WTC11 (cell line): Measurements from ENCODE around the gene EDAR. TPM values are rescaled to one million over a fixed set of nuclear protein-coding genes. Genes with fewer than 3 reads are reported as not detected.

ENCODE experiments used
- AR ChIP-seq: fragments of 250-450 bp; sonication (Bioruptor Pico); IDR thresholded peaks from 2 replicates; pipeline ENCODE4 v1.9.0; 2021; ENCODE audit warnings: mild to moderate bottlenecking
- ARID4B ChIP-seq: sonication (generic); formaldehyde crosslinking; IDR thresholded peaks from 2 replicates; pipeline ENCODE4 v1.8.0; 2023; ENCODE audit warnings: missing genetic modification reagents, mild to moderate bottlenecking, borderline replicate concordance
- ATF3 ChIP-seq: sonication (generic); formaldehyde crosslinking; conservative IDR thresholded peaks from 2 replicates; pipeline ENCODE4 v1.8.1; 2022; ENCODE audit warnings: mild to moderate bottlenecking, missing genetic modification reagents
- CDX4 ChIP-seq: fragments of 250-450 bp; sonication (Bioruptor Pico); IDR thresholded peaks from 2 replicates; pipeline ENCODE4 v1.9.0; 2021; ENCODE audit warnings: moderate library complexity, mild to moderate bottlenecking, inconsistent platforms, borderline replicate concordance
- CREM ChIP-seq: sonication (generic); formaldehyde crosslinking; IDR thresholded peaks from 2 replicates; pipeline ENCODE4 v1.8.1; 2022; ENCODE audit warnings: mild to moderate bottlenecking, missing genetic modification reagents, moderate library complexity
- CTCF ChIP-seq: fragments of 200-600 bp; IDR thresholded peaks from 2 replicates; pipeline ENCODE4 v1.8.0; 2022; ENCODE audit warnings: antibody characterized with exemption
- FOXJ3 ChIP-seq: sonication (generic); formaldehyde crosslinking; IDR thresholded peaks from 2 replicates; pipeline ENCODE4 v1.9.0; 2021; ENCODE audit warnings: missing genetic modification reagents, mild to moderate bottlenecking, borderline replicate concordance
- FOXK1 ChIP-seq: sonication (generic); formaldehyde crosslinking; IDR thresholded peaks from 2 replicates; pipeline ENCODE4 v1.8.0; 2022; ENCODE audit warnings: mild to moderate bottlenecking, moderate library complexity, missing genetic modification reagents
- FOXP4 ChIP-seq: sonication (generic); formaldehyde crosslinking; IDR thresholded peaks from 2 replicates; pipeline ENCODE4 v1.8.0; 2022; ENCODE audit warnings: mild to moderate bottlenecking, missing genetic modification reagents
- IRF1 ChIP-seq: sonication (generic); formaldehyde crosslinking; IDR thresholded peaks from 2 replicates; pipeline ENCODE4 v1.8.0; 2023; ENCODE audit warnings: missing genetic modification reagents
- KAT7 ChIP-seq: sonication (generic); formaldehyde crosslinking; IDR thresholded peaks from 2 replicates; pipeline ENCODE4 v1.8.1; 2023; ENCODE audit warnings: missing genetic modification reagents, mild to moderate bottlenecking, borderline replicate concordance
- MAX ChIP-seq: sonication (generic); formaldehyde crosslinking; IDR thresholded peaks from 2 replicates; pipeline ENCODE4 v1.8.0; 2022; ENCODE audit warnings: mild to moderate bottlenecking, missing genetic modification reagents
- MYBL2 ChIP-seq: sonication (generic); formaldehyde crosslinking; IDR thresholded peaks from 2 replicates; pipeline ENCODE4 v1.8.1; 2023; ENCODE audit warnings: mild to moderate bottlenecking, moderate library complexity, missing genetic modification reagents
- NR2C2 ChIP-seq: sonication (generic); formaldehyde crosslinking; IDR thresholded peaks from 2 replicates; pipeline ENCODE4 v1.8.0; 2022; ENCODE audit warnings: mild to moderate bottlenecking, missing genetic modification reagents
- PREB ChIP-seq: sonication (generic); formaldehyde crosslinking; IDR thresholded peaks from 2 replicates; pipeline ENCODE4 v1.8.1; 2022; ENCODE audit warnings: mild to moderate bottlenecking, missing genetic modification reagents, moderate library complexity, borderline replicate concordance
- SMAD4 ChIP-seq: sonication (generic); formaldehyde crosslinking; IDR thresholded peaks from 2 replicates; pipeline ENCODE4 v1.8.0; 2022; ENCODE audit warnings: mild to moderate bottlenecking, missing genetic modification reagents
- SOX15 ChIP-seq: fragments of 250-450 bp; sonication (Bioruptor Pico); IDR thresholded peaks from 2 replicates; pipeline ENCODE4 v1.9.0; 2021; ENCODE audit warnings: mild to moderate bottlenecking
- USF2 ChIP-seq: sonication (generic); formaldehyde crosslinking; IDR thresholded peaks from 2 replicates; pipeline ENCODE4 v1.8.1; 2023; ENCODE audit warnings: mild to moderate bottlenecking, missing genetic modification reagents, moderate library complexity
- ZNF138 ChIP-seq: sonication (generic); formaldehyde crosslinking; conservative IDR thresholded peaks from 2 replicates; pipeline ENCODE4 v1.8.1; 2022; ENCODE audit warnings: mild to moderate bottlenecking, moderate library complexity, missing genetic modification reagents
- ZNF263 ChIP-seq: sonication (generic); formaldehyde crosslinking; IDR thresholded peaks from 2 replicates; pipeline ENCODE4 v1.8.1; 2022; ENCODE audit warnings: low read depth, mild to moderate bottlenecking, moderate library complexity, missing genetic modification reagents
- ZNF423 ChIP-seq: fragments of 250-450 bp; sonication (Bioruptor Pico); IDR thresholded peaks from 2 replicates; pipeline ENCODE4 v2.1.2; 2022; ENCODE audit warnings: mild to moderate bottlenecking, moderate library complexity
- total RNA-seq: library from RNA; stranded (reverse); gene quantifications from 3 replicates; pipeline ENCODE4 v1.2.3, GENCODE V29; 2021

The EDAR gene
- total RNA-seq, 1 experiment from 2014 or later: not detected

- TF ChIP-seq PREB (no peak), MAX (CRISPR knock-in tag) (peak; percentile 94), ATF3 (CRISPR knock-in tag) (no peak), ZNF263 (CRISPR knock-in tag) (no peak), KAT7 (CRISPR knock-in tag) (peak; percentile 87; the same call in 1 of the 2 replicates), USF2 (CRISPR knock-in tag) (peak; percentile 77), SOX15 (CRISPR knock-in tag) (no peak), ZNF138 (CRISPR knock-in tag) (no peak), FOXK1 (CRISPR knock-in tag) (peak; percentile 68), CTCF (no peak), ZNF423 (CRISPR knock-in tag) (no peak), CREM (CRISPR knock-in tag) (no peak), FOXJ3 (CRISPR knock-in tag) (no peak), IRF1 (CRISPR knock-in tag) (no peak), AR (CRISPR knock-in tag) (no peak), CDX4 (no peak), SMAD4 (CRISPR knock-in tag) (no peak), FOXP4 (CRISPR knock-in tag) (peak; percentile 86), MYBL2 (CRISPR knock-in tag) (peak; percentile 31; the same call in 1 of the 2 replicates), NR2C2 (CRISPR knock-in tag) (no peak; the same call in 1 of the 2 replicates), ARID4B (CRISPR knock-in tag) (peak; percentile 71; the same call in 1 of the 2 replicates)
Measured at GRCh38 chr2:109031476-109032228, 42.6 kb upstream of the EDAR start (continued).
